SK-N-SH (cell line): Measurements from ENCODE around the gene UBTD2. TPM values are rescaled to one million over a fixed set of nuclear protein-coding genes. Genes with fewer than 3 reads are reported as not detected.

ENCODE experiments used
- CTCF ChIA-PET: fragments of 300-600, 350-600 bp; formaldehyde crosslinking; extraction: SDS; loops from one replicate; lab custom pipeline; 2021; lab: Yijun Ruan, JAX
- POLR2A ChIA-PET: fragments of 350-600 bp; sonication (Branson Sonifier 250); formaldehyde crosslinking; extraction: SDS; loops from one replicate; lab custom pipeline; 2020; ENCODE audit warnings: antibody characterized with exemption, inconsistent platforms; lab: Yijun Ruan, JAX
- DNase-seq: peaks from one replicate; pipeline ENCODE4 v3.0.0; 2012
- H2AFZ ChIP-seq: fragments of 200-600 bp; sonication (generic); 2 replicates; pipeline ENCODE4 v1.8.1; 2016; ENCODE audit warnings: antibody characterized with exemption, mild to moderate bottlenecking, low read depth
- H3F3A ChIP-seq: fragments of 200-600 bp; sonication (generic); replicated peaks from 2 replicates; pipeline ENCODE3; 2016; ENCODE audit warnings: antibody characterized with exemption, mild to moderate bottlenecking; ENCODE audit not compliant: insufficient read depth
- H3K27ac ChIP-seq, 2 experiments: fragments of 200-500 bp in 1 of 2; fragments of 200-600 bp in 1 of 2; sonication (Bioruptor generic) in 1 of 2; sonication (generic), shearing (Covaris generic) in 1 of 2; 2 replicates each; pipeline versions ENCODE4 v1.5.1 to v1.6.1; 2014 to 2016; ENCODE audit warnings: low read depth in 2 of 2, inconsistent platforms in 1 of 2, low read length in 1 of 2, mild to moderate bottlenecking in 1 of 2, mixed read lengths in 1 of 2
- H3K27me3 ChIP-seq: fragments of 200-600 bp; sonication (generic), shearing (Covaris generic); 2 replicates; pipeline ENCODE4 v1.6.1; 2016; ENCODE audit warnings: mixed run types; ENCODE audit not compliant: insufficient read depth
- H3K36me3 ChIP-seq, 2 experiments: fragments of 200-500 bp in 1 of 2; fragments of 200-600 bp in 1 of 2; sonication (Bioruptor generic) in 1 of 2; sonication (generic) in 1 of 2; replicated peaks in 1 of 2; 2 replicates each; pipeline versions ENCODE3 to v1.5.1; 2014 to 2016; ENCODE audit warnings: low read length in 1 of 2, mild to moderate bottlenecking in 1 of 2; ENCODE audit not compliant: insufficient read depth in 2 of 2, control insufficient read depth in 1 of 2
- H3K4me1 ChIP-seq, 2 experiments: fragments of 200-500 bp in 1 of 2; fragments of 200-600 bp in 1 of 2; sonication (Bioruptor generic) in 1 of 2; sonication (generic), shearing (Covaris generic) in 1 of 2; 2 replicates each; pipeline versions ENCODE4 v1.5.1 to v1.6.1; 2014 to 2016; ENCODE audit warnings: low read depth in 1 of 2, low read length in 1 of 2, mixed run types in 1 of 2; ENCODE audit not compliant: insufficient read depth in 2 of 2, control insufficient read depth in 1 of 2
- H3K4me2 ChIP-seq: fragments of 200-600 bp; sonication (generic), shearing (Covaris generic); 2 replicates; pipeline ENCODE4 v1.6.1; 2017; ENCODE audit warnings: mixed run types
- H3K4me3 ChIP-seq, 2 experiments: fragments of 200-500 bp in 1 of 2; fragments of 200-600 bp in 1 of 2; sonication (Bioruptor generic) in 1 of 2; sonication (generic), shearing (Covaris generic) in 1 of 2; 2 replicates each; pipeline versions ENCODE4 v1.5.1 to v1.8.1; 2014 to 2016; ENCODE audit warnings: low read depth in 2 of 2, inconsistent platforms in 1 of 2, low read length in 1 of 2, mild to moderate bottlenecking in 1 of 2, mixed read lengths in 1 of 2, moderate library complexity in 1 of 2
- H3K79me2 ChIP-seq: fragments of 200-600 bp; sonication (generic); 2 replicates; pipeline ENCODE4 v1.8.1; 2017; ENCODE audit warnings: mild to moderate bottlenecking; ENCODE audit not compliant: insufficient read depth
- H3K9ac ChIP-seq: fragments of 200-600 bp; sonication (generic); 2 replicates; pipeline ENCODE4 v1.6.1; 2017; ENCODE audit warnings: mixed run types
- H3K9me2 ChIP-seq: fragments of 200-600 bp; sonication (generic); 2 replicates; pipeline ENCODE4 v1.6.1; 2017; ENCODE audit warnings: mixed run types
- H3K9me3 ChIP-seq: fragments of 200-600 bp; sonication (generic); 2 replicates; pipeline ENCODE4 v1.6.1; 2017; ENCODE audit warnings: mixed run types, mild to moderate bottlenecking, moderate library complexity
- H4K20me1 ChIP-seq: fragments of 200-600 bp; sonication (generic); 2 replicates; pipeline ENCODE4 v1.6.1; 2017; ENCODE audit warnings: mild to moderate bottlenecking, mixed run types; ENCODE audit not compliant: insufficient read depth
- CHD2 ChIP-seq: fragments of 150-350 bp; IDR thresholded peaks from 2 replicates; pipeline ENCODE4 v1.6.1; 2018; ENCODE audit warnings: low read length; ENCODE audit not compliant: partially characterized antibody
- EZH2phosphoT487 ChIP-seq: fragments of 200-600 bp; sonication (generic); IDR thresholded peaks from 2 replicates; pipeline ENCODE4 v1.6.1; 2017; ENCODE audit warnings: low read depth, mixed run types, mild to moderate bottlenecking, antibody characterized with exemption, moderate library complexity, borderline replicate concordance
- FOSL2 ChIP-seq: IDR thresholded peaks from 2 replicates; pipeline ENCODE4 v1.4.0; 2012; ENCODE audit warnings: low read depth, mild to moderate bottlenecking, moderate library complexity, borderline replicate concordance
- FOXJ3 ChIP-seq: sonication (generic); formaldehyde crosslinking; IDR thresholded peaks from 2 replicates; pipeline ENCODE4 v1.5.1; 2020; ENCODE audit warnings: mild to moderate bottlenecking, missing genetic modification reagents
- FOXM1 ChIP-seq: IDR thresholded peaks from 2 replicates; pipeline ENCODE4 v1.4.0; 2012; ENCODE audit warnings: low read depth, mild to moderate bottlenecking
- GABPA ChIP-seq: IDR thresholded peaks from 2 replicates; pipeline ENCODE4 v1.4.0; 2012; ENCODE audit warnings: low read depth, mild to moderate bottlenecking
- JUND ChIP-seq: IDR thresholded peaks from 2 replicates; pipeline ENCODE4 v1.4.0; 2012
- MEF2A ChIP-seq: IDR thresholded peaks from 2 replicates; pipeline ENCODE4 v1.4.0; 2012; ENCODE audit warnings: low read depth, borderline replicate concordance
- MXI1 ChIP-seq: IDR thresholded peaks from 2 replicates; pipeline ENCODE4 v1.6.1; 2012; ENCODE audit warnings: mild to moderate bottlenecking, low read depth, low read length, improper control_type of control experiment
- RAD21 ChIP-seq: IDR thresholded peaks from 2 replicates; pipeline ENCODE4 v1.6.1; 2012; ENCODE audit warnings: mild to moderate bottlenecking, low read length
- RCOR1 ChIP-seq: fragments of 150-350 bp; IDR thresholded peaks from 2 replicates; pipeline ENCODE4 v1.6.1; 2017; ENCODE audit warnings: antibody characterized with exemption, low read length
- RXRA ChIP-seq: IDR thresholded peaks from 2 replicates; pipeline ENCODE4 v1.4.0; 2012; ENCODE audit warnings: low read depth, mild to moderate bottlenecking, borderline replicate concordance
- SIN3A ChIP-seq: IDR thresholded peaks from 2 replicates; pipeline ENCODE4 v1.6.1; 2012; ENCODE audit warnings: low read depth, mild to moderate bottlenecking, low read length, moderate library complexity, borderline replicate concordance
- SMC3 ChIP-seq: IDR thresholded peaks from 2 replicates; pipeline ENCODE4 v1.6.1; 2012; ENCODE audit warnings: low read depth, low read length, improper control_type of control experiment
- TAF1 ChIP-seq: IDR thresholded peaks from 2 replicates; pipeline ENCODE4 v1.6.1; 2012; ENCODE audit warnings: low read depth, mild to moderate bottlenecking, low read length, moderate library complexity, borderline replicate concordance
- TEAD4 ChIP-seq: IDR thresholded peaks from 2 replicates; pipeline ENCODE4 v1.4.0; 2012; ENCODE audit warnings: mild to moderate bottlenecking, borderline replicate concordance; ENCODE audit not compliant: insufficient read depth
- WGBS: methylation state at CpG from one replicate; pipeline ENCODE4 v1.1.6; 2017; ENCODE audit warnings: low lambda C conversion rate; 5-methylcytosine and 5-hydroxymethylcytosine counted together
- polyA plus RNA-seq, 3 experiments: library from polyadenylated mRNA; depleted of rRNA; stranded (reverse); fragments of >200 nt; gene quantifications; 2 replicates each; pipeline ENCODE4 v1.2.3, GENCODE V29; 2012
- TF ChIP-seq, protein P1 (sequence below): IDR thresholded peaks from 2 replicates; pipeline ENCODE4; 2012
- TF ChIP-seq, protein P2 (sequence below): IDR thresholded peaks from 2 replicates; pipeline ENCODE4 v1.4.0; 2012; ENCODE audit warnings: low read depth, borderline replicate concordance
- TF ChIP-seq, protein P3 (sequence below): fragments of 150-350 bp; IDR thresholded peaks from 2 replicates; pipeline ENCODE4 v1.6.1; 2016; ENCODE audit warnings: mild to moderate bottlenecking, low read depth, low read length
- TF ChIP-seq, protein P4 (sequence below): fragments of 150-350 bp; IDR thresholded peaks from 2 replicates; pipeline ENCODE4 v1.6.1; 2017; ENCODE audit warnings: antibody characterized with exemption, low read length, low read depth, borderline replicate concordance
- TF ChIP-seq, protein P5 (sequence below): IDR thresholded peaks from 2 replicates; pipeline ENCODE4 v1.4.0; 2012; ENCODE audit warnings: low read depth, borderline replicate concordance

UBTD2 gene
- polyA plus RNA-seq, 1 of the 3 experiments (the other 2 are of a cell fraction): 13.8 TPM

DNA sequence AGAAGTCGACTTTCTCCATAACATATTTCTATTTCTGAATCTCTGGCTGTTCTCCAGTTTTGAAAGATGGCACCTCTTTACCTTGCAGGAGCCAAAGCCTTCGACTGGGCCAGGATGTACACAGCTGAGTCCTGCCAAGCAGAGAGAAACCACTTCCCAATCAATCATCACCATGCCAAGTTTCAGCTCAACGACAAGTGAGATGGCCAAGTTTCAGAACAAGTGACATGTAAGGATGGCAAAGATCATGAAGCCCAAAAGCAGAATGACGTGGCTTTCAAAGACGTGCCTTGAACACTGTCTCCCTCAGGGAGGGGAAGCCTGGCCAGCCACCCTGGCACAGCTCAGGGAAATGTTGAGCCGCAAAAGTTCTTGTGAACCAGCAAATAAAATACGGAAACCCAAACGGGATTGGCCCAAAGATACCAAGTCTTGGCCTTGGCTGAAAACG lies 113.3 kb downstream of the UBTD2 start:
- Histone ChIP-seq H3K79me2 (peaks cover 20% of the 10 kb centered on the region), H3K27ac (no peak overlapping the region), H3F3A (no peaks in the 10 kb centered on the region), H2AFZ (no peak overlapping the region), H3K27me3 (no peaks in the 10 kb centered on the region), H3K4me2 (no peak overlapping the region), H3K4me3 (no peak overlapping the region), H3K4me1 (peaks cover 0 to 11% of the 10 kb centered on the region in 2 experiments; a peak in 1 of 4 replicates), H3K9me3 (no peaks in the 10 kb centered on the region), H4K20me1 (peaks cover 16% of the 10 kb centered on the region), H3K9me2 (no peaks in the 10 kb centered on the region), H3K9ac (no peak overlapping the region), H3K36me3 (no peaks in the 10 kb centered on the region)
- WGBS: 91% methylated on average over 9 of the region's 9 CpGs
- POLR2A ChIA-PET: no interaction called here
- DNase-seq: no peak
- CTCF ChIA-PET: interaction anchor here (0.6 kb wide), 1 partner anchor 13 kb away, joined by 3 read pairs; no protein-coding TSS in a partner anchor
- TF ChIP-seq FOXJ3 (CRISPR knock-in tag): no peak
- no peak for TF ChIP-seq RXRA
- TF ChIP-seq JUND: no peak
- TF ChIP-seq SMC3: no peak
- no peak for TF ChIP-seq RAD21
- TF ChIP-seq, protein P1, sequence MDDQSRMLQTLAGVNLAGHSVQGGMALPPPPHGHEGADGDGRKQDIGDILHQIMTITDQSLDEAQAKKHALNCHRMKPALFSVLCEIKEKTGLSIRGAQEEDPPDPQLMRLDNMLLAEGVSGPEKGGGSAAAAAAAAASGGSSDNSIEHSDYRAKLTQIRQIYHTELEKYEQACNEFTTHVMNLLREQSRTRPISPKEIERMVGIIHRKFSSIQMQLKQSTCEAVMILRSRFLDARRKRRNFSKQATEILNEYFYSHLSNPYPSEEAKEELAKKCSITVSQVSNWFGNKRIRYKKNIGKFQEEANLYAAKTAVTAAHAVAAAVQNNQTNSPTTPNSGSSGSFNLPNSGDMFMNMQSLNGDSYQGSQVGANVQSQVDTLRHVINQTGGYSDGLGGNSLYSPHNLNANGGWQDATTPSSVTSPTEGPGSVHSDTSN: no peak
- TF ChIP-seq, protein P2, sequence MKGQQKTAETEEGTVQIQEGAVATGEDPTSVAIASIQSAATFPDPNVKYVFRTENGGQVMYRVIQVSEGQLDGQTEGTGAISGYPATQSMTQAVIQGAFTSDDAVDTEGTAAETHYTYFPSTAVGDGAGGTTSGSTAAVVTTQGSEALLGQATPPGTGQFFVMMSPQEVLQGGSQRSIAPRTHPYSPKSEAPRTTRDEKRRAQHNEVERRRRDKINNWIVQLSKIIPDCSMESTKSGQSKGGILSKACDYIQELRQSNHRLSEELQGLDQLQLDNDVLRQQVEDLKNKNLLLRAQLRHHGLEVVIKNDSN: no peak
- TF ChIP-seq, protein P3, sequence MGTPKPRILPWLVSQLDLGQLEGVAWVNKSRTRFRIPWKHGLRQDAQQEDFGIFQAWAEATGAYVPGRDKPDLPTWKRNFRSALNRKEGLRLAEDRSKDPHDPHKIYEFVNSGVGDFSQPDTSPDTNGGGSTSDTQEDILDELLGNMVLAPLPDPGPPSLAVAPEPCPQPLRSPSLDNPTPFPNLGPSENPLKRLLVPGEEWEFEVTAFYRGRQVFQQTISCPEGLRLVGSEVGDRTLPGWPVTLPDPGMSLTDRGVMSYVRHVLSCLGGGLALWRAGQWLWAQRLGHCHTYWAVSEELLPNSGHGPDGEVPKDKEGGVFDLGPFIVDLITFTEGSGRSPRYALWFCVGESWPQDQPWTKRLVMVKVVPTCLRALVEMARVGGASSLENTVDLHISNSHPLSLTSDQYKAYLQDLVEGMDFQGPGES: no peak
- TF ChIP-seq, protein P4, sequence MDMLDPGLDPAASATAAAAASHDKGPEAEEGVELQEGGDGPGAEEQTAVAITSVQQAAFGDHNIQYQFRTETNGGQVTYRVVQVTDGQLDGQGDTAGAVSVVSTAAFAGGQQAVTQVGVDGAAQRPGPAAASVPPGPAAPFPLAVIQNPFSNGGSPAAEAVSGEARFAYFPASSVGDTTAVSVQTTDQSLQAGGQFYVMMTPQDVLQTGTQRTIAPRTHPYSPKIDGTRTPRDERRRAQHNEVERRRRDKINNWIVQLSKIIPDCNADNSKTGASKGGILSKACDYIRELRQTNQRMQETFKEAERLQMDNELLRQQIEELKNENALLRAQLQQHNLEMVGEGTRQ: no peak
- no peak for TF ChIP-seq CHD2
- no peak for TF ChIP-seq EZH2phosphoT487
- no peak for TF ChIP-seq FOSL2
- TF ChIP-seq, all 33 proteins: peak for 0

DNA sequence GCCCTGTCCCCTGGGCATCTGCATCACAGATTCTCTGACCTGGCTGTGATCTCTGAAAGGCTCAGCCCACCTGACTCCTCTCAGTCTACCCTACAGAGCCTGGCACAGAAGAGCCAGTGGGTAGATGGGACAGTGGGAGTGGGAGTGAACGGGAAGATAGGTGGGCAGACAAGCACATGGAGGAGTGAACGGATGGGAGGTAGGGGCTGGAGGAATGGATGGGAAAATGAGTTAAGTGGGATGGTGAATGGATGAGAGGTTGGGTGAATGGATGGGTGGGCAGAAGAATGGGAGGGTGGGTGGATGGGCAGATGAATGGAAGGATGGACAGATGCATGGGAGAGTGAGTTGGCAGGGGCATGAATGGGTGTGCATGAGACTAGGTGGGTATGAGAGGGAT lies 114.3 kb downstream of the UBTD2 start:
- no peaks in the 10 kb centered on the region for H3K9me3 ChIP-seq
- no peak overlapping the region for H3K4me3 ChIP-seq
- H3K27ac ChIP-seq: no peak overlapping the region
- H2AFZ ChIP-seq: no peak overlapping the region
- POLR2A ChIA-PET: no interaction called here
- no peak overlapping the region for H3K9ac ChIP-seq
- no peaks in the 10 kb centered on the region for H3F3A ChIP-seq
- no peak for DNase-seq
- H3K36me3 ChIP-seq: no peaks in the 10 kb centered on the region
- WGBS: 91% methylated on average over 2 of the region's 2 CpGs
- no peaks in the 10 kb centered on the region for H3K9me2 ChIP-seq
- peaks cover 16% of the 10 kb centered on the region for H3K79me2 ChIP-seq
- H3K4me1 ChIP-seq: peaks cover 0 to 9% of the 10 kb centered on the region in 2 experiments; a peak in 1 of 4 replicates
- no peak overlapping the region for H3K4me2 ChIP-seq
- H4K20me1 ChIP-seq: peaks cover 11% of the 10 kb centered on the region
- no peaks in the 10 kb centered on the region for H3K27me3 ChIP-seq
- TF ChIP-seq MXI1 (no peak), FOSL2 (no peak), CHD2 (no peak), SIN3A (no peak), TEAD4 (no peak), GABPA (no peak), JUND (no peak), MEF2A (no peak), FOXM1 (no peak), RCOR1 (no peak), FOXJ3 (CRISPR knock-in tag) (no peak), TAF1 (no peak)
- TF ChIP-seq, protein P1: no peak
- TF ChIP-seq, protein P5, sequence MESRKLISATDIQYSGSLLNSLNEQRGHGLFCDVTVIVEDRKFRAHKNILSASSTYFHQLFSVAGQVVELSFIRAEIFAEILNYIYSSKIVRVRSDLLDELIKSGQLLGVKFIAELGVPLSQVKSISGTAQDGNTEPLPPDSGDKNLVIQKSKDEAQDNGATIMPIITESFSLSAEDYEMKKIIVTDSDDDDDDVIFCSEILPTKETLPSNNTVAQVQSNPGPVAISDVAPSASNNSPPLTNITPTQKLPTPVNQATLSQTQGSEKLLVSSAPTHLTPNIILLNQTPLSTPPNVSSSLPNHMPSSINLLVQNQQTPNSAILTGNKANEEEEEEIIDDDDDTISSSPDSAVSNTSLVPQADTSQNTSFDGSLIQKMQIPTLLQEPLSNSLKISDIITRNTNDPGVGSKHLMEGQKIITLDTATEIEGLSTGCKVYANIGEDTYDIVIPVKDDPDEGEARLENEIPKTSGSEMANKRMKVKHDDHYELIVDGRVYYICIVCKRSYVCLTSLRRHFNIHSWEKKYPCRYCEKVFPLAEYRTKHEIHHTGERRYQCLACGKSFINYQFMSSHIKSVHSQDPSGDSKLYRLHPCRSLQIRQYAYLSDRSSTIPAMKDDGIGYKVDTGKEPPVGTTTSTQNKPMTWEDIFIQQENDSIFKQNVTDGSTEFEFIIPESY: no peak
- CTCF ChIA-PET: interaction anchor here (1.3 kb wide), 1 partner anchor 19 kb away, joined by 4 read pairs; the partner anchor contains the start of gene STK10
